KMS-11 (cell line): ENCODE results near the gene RCN1.
"Not testable (repeated sequence)": the region's sequence is repeated elsewhere in the genome, so short reads cannot be mapped to it uniquely, and the experiment has no call there.

Experiments used
- H2AFZ ChIP-seq: fragments of 200-600 bp; sonication (generic); 2 replicates; pipeline ENCODE4 v1.6.1; 2016; ENCODE audit warnings: antibody characterized with exemption, mixed run types, low read depth
- H3K27ac ChIP-seq: fragments of 200-600 bp; sonication (generic); 2 replicates; pipeline ENCODE4 v1.6.1; 2016; ENCODE audit warnings: mild to moderate bottlenecking, mixed run types
- H3K27me3 ChIP-seq: fragments of 200-600 bp; sonication (generic); 2 replicates; pipeline ENCODE4 v1.6.1; 2017; ENCODE audit warnings: mild to moderate bottlenecking, low read depth, mixed run types, moderate library complexity; ENCODE audit not compliant: insufficient read depth
- H3K36me3 ChIP-seq: fragments of 200-600 bp; sonication (generic); 2 replicates; pipeline ENCODE4 v1.6.1; 2017; ENCODE audit warnings: mild to moderate bottlenecking, mixed run types; ENCODE audit not compliant: insufficient read depth
- H3K4me1 ChIP-seq: fragments of 200-600 bp; sonication (generic); 2 replicates; pipeline ENCODE4 v1.6.1; 2016; ENCODE audit warnings: mild to moderate bottlenecking, low read depth, mixed run types; ENCODE audit not compliant: poor library complexity, severe bottlenecking
- H3K4me2 ChIP-seq: fragments of 200-600 bp; sonication (generic); 2 replicates; pipeline ENCODE4 v1.7.0; 2016; ENCODE audit warnings: mild to moderate bottlenecking, mixed run types
- H3K4me3 ChIP-seq: fragments of 200-600 bp; sonication (generic); IDR thresholded peaks from 2 replicates; pipeline ENCODE4 v1.6.1; 2017; ENCODE audit warnings: low read depth, low read length, mixed read lengths; ENCODE audit not compliant: insufficient read depth
- H3K79me2 ChIP-seq: fragments of 200-600 bp; sonication (generic); 2 replicates; pipeline ENCODE4 v1.6.1; 2016; ENCODE audit warnings: low read depth, mixed run types; ENCODE audit not compliant: insufficient read depth
- H3K9ac ChIP-seq: fragments of 200-600 bp; sonication (generic); 2 replicates; pipeline ENCODE4 v1.6.1; 2016; ENCODE audit warnings: mild to moderate bottlenecking, mixed run types
- H4K20me1 ChIP-seq: fragments of 200-600 bp; sonication (generic); 2 replicates; pipeline ENCODE4 v1.6.1; 2016; ENCODE audit warnings: mild to moderate bottlenecking, mixed run types; ENCODE audit not compliant: insufficient read depth
- CTCF ChIP-seq: fragments of 200-600 bp; sonication (generic); conservative IDR thresholded peaks from 2 replicates; pipeline ENCODE4 v1.6.1; 2017; ENCODE audit warnings: low read depth, mild to moderate bottlenecking, antibody characterized with exemption, low read length, moderate library complexity, mixed read lengths

Gene RCN1

GRCh38 chr11:32115446-32115845 is 24.6 kb downstream of the RCN1 start:
- no peak for TF ChIP-seq CTCF
- no peaks in the 10 kb centered on the region for H3K27me3 ChIP-seq
- no peaks in the 10 kb centered on the region for H4K20me1 ChIP-seq
- no peak overlapping the region for H3K9ac ChIP-seq
- H3K27ac ChIP-seq = no peak overlapping the region
- H2AFZ ChIP-seq = no peak overlapping the region
- H3K36me3 ChIP-seq = no peaks in the 10 kb centered on the region
- H3K4me3 ChIP-seq = no peak overlapping the region
- H3K4me1 ChIP-seq = peaks cover 4% of the 10 kb centered on the region
- no peak overlapping the region for H3K4me2 ChIP-seq
- H3K79me2 ChIP-seq = no peaks in the 10 kb centered on the region

- Histone ChIP-seq H3K4me1 (peaks cover 16% of the 10 kb centered on the region), H3K4me2 (no peak overlapping the region), H3K27me3 (no peaks in the 10 kb centered on the region)
Observed at GRCh38 chr11:32116668-32117067, 25.8 kb downstream of the RCN1 start.

DNA sequence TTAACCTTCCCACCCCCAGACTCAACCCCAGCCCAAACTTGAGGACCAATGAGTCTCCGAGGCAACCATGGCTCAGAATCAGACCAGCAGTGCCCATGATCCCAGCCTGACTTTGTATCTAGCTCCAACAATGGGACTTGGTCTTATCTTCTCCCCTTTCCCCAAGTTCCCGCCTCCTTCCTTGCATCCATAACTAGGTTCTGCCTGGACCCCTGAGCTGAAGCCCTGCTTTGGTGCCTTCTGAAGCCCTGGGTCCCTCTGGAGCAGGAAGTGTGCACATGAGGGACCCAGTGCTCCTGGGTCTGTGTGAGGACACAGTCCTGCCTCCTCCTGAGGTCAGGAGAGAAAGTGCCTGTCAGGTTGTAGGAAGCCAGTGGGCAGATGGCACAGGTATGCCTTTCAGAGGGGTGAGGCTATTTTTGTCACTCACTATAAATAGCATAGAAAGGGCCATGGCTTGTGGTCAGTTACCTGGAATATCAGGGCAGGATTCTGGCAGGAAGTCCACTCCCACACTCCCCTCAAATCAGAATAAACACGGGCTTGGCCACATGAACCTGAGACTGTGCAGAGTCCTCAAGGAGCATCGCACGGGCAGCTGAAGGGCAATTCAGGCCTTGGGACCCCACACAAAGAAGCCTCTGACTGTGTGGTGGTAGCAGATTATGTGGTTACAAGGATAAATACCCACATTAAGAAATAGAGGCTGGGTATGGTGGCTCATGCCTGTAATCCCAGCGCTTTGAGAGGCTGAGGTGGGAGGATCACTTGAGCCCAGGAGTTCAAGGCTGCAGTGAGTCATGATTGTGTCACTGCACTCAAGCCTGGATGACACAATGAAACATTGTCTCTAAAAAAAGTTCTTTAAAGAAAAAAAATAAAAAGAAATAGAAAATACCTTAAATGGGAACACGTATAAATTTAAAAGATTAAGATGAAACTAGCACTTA is 27.4 kb downstream of the RCN1 start:
- no peak for TF ChIP-seq CTCF
- Histone ChIP-seq H3K9ac (no peak overlapping the region), H3K4me3 (no peak overlapping the region), H3K4me1 (peaks cover 21% of the 10 kb centered on the region), H4K20me1 (no peaks in the 10 kb centered on the region), H3K4me2 (no peak overlapping the region), H3K27me3 (no peaks in the 10 kb centered on the region), H3K79me2 (no peaks in the 10 kb centered on the region), H3K27ac (no peak overlapping the region), H3K36me3 (no peaks in the 10 kb centered on the region), H2AFZ (no peak overlapping the region)

More at GRCh38 chr11:32116668-32117067, 25.8 kb downstream of the RCN1 start:
- no peaks in the 10 kb centered on the region for H4K20me1 ChIP-seq
- H3K27ac ChIP-seq = no peak overlapping the region
- H3K4me3 ChIP-seq = no peak overlapping the region
- no peak for TF ChIP-seq CTCF
- no peak overlapping the region for H2AFZ ChIP-seq
- no peaks in the 10 kb centered on the region for H3K79me2 ChIP-seq
- no peak overlapping the region for H3K9ac ChIP-seq
- H3K36me3 ChIP-seq = no peaks in the 10 kb centered on the region

- H3K79me2 ChIP-seq, H3K36me3 ChIP-seq: not testable (repeated sequence)
Observed at GRCh38 chr11:32119139-32119538, 28.3 kb downstream of the RCN1 start.

GRCh38 chr11:32121012-32121411 is 30.1 kb downstream of the RCN1 start:
- Histone ChIP-seq H3K9ac (no peak overlapping the region), H3K36me3 (no peaks in the 10 kb centered on the region), H3K4me3 (no peak overlapping the region), H3K27ac (peak overlapping the region; percentile 33; the same call in 1 of the 2 replicates), H4K20me1 (no peaks in the 10 kb centered on the region), H3K79me2 (no peaks in the 10 kb centered on the region), H3K27me3 (no peaks in the 10 kb centered on the region), H3K4me2 (peak overlapping the region; percentile 3; the same call in 1 of the 2 replicates), H2AFZ (no peak overlapping the region), H3K4me1 (peaks cover 21% of the 10 kb centered on the region)
- TF ChIP-seq CTCF = no peak

More at GRCh38 chr11:32119139-32119538, 28.3 kb downstream of the RCN1 start:
- peaks cover 21% of the 10 kb centered on the region for H3K4me1 ChIP-seq
- H3K27ac ChIP-seq, H4K20me1 ChIP-seq, H3K4me2 ChIP-seq, H3K4me3 ChIP-seq, H3K27me3 ChIP-seq, H3K9ac ChIP-seq, H2AFZ ChIP-seq: not testable (repeated sequence)
